Measurements from ENCODE around the gene MCF2L.

DNA sequence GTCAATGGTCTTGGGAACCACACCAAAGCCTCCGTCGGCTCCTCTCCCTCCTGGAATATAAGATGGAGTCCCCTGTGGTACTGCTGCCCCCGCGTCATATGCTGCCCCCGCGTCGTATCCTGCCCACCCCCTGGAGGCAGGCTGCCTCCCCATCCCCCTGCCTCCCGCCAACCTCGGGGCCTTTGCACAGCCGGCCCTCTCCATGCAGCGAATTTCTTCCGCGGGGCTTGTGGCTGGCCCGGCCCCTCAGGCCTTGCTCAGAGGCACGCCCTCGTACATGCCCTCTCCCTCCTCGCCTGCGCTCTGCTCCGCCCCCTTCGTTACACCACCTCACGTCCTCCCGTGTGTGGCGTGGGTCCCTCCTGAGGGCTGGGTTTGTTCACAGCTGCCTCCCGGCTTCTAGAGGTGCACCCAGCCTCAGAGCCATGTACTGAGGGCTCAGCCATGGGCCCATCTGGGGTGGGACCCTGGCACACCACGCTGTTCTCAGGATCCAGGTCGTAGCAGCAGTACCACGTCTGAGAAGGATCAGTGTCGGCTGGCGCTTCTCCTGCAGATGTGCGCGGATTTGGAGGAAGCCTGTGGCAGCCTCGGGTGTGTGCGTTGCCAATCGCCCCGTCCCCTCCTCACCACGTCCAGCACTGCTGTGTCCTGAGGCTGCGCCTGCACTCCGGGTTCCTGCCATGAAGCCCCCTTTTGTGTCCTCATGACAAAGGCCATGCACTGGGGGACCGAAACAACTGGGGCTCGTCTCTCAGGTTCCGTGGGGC, 47.7 kb downstream of the MCF2L start:
- TF ChIP-seq CREB1 (CRISPR knock-in tag; IDR thresholded peaks at IDR 0.05; ENCODE audit: low read depth) = no peak
- no peak for TF ChIP-seq CTCF (conservative IDR thresholded peaks at IDR 0.05; ENCODE audit: low read depth in 2 of 2)
- no peak for TF ChIP-seq POLR2AphosphoS5 (IDR thresholded peaks at IDR 0.05; ENCODE audit: low read depth)
- TF ChIP-seq EZH2 (IDR thresholded peaks at IDR 0.05; ENCODE audit: low read depth, unreplicated experiment) = no peak
- TF ChIP-seq, protein P1, sequence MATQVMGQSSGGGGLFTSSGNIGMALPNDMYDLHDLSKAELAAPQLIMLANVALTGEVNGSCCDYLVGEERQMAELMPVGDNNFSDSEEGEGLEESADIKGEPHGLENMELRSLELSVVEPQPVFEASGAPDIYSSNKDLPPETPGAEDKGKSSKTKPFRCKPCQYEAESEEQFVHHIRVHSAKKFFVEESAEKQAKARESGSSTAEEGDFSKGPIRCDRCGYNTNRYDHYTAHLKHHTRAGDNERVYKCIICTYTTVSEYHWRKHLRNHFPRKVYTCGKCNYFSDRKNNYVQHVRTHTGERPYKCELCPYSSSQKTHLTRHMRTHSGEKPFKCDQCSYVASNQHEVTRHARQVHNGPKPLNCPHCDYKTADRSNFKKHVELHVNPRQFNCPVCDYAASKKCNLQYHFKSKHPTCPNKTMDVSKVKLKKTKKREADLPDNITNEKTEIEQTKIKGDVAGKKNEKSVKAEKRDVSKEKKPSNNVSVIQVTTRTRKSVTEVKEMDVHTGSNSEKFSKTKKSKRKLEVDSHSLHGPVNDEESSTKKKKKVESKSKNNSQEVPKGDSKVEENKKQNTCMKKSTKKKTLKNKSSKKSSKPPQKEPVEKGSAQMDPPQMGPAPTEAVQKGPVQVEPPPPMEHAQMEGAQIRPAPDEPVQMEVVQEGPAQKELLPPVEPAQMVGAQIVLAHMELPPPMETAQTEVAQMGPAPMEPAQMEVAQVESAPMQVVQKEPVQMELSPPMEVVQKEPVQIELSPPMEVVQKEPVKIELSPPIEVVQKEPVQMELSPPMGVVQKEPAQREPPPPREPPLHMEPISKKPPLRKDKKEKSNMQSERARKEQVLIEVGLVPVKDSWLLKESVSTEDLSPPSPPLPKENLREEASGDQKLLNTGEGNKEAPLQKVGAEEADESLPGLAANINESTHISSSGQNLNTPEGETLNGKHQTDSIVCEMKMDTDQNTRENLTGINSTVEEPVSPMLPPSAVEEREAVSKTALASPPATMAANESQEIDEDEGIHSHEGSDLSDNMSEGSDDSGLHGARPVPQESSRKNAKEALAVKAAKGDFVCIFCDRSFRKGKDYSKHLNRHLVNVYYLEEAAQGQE (IDR thresholded peaks at IDR 0.05; ENCODE audit: unreplicated experiment) = no peak
- TF ChIP-seq ZNF331 (CRISPR knock-in tag; IDR thresholded peaks at IDR 0.05; ENCODE audit: low read depth) = no peak
- no peak for TF ChIP-seq NANOG (IDR thresholded peaks at IDR 0.05; ENCODE audit: borderline replicate concordance)
- TF ChIP-seq EZH2phosphoT487 (IDR thresholded peaks at IDR 0.05; ENCODE audit: unreplicated experiment) = no peak
- no peak for TF ChIP-seq ZNF114 (CRISPR knock-in tag; IDR thresholded peaks at IDR 0.05)
- TF ChIP-seq ETS1 (IDR thresholded peaks at IDR 0.05) = no peak
- TF ChIP-seq JUNB (IDR thresholded peaks at IDR 0.05; ENCODE audit: unreplicated experiment) = no peak
- TF ChIP-seq STAT1 (IDR thresholded peaks at IDR 0.05; ENCODE audit: unreplicated experiment) = no peak
